ENCODE measurements around the gene ADAMTS9. TPM values are rescaled to one million over a fixed set of nuclear protein-coding genes. Genes with fewer than 3 reads are reported as not detected.

Gene ADAMTS9
- total RNA-seq, 1 experiment from 2014 or later: 0.46 TPM

GRCh38 chr3:64552966-64553365, 134.8 kb downstream of the ADAMTS9 start:
- H3K56ac ChIP-seq (ENCODE audit: insufficient read length, low read depth, low read length): no peak overlapping the region
- no peaks in the 10 kb centered on the region for H3K79me2 ChIP-seq (ENCODE audit: insufficient read depth, low read length)
- no peak overlapping the region for H3K9ac ChIP-seq (ENCODE audit: extremely low read depth, insufficient read length, low read length)
- H3K4me1 ChIP-seq (ENCODE audit: insufficient read depth, low read length): no peaks in the 10 kb centered on the region
- H2BK20ac ChIP-seq (ENCODE audit: low read depth, low read length, poor library complexity, severe bottlenecking): no peak overlapping the region
- no peak overlapping the region for H3K27ac ChIP-seq (ENCODE audit: insufficient read length, low read depth, low read length)
- no peak for TF ChIP-seq CTCF (conservative IDR thresholded peaks at IDR 0.05)
- no peaks in the 10 kb centered on the region for H3K79me1 ChIP-seq (ENCODE audit: insufficient read depth, low read depth, low read length, poor library complexity, severe bottlenecking)
- Mint-ChIP-seq H3K4me3 (no peak overlapping the region), H3K4me1 (peaks cover 2 to 7% of the 10 kb centered on the region in 2 experiments; a peak in 2 of 4 replicates), H3K9me3 (no peaks in the 10 kb centered on the region), H3K27ac (no peak overlapping the region), H3K36me3 (ENCODE audit: insufficient read depth in 1 of 3, low read depth in 3 of 3) (no peaks in the 10 kb centered on the region), H3K27me3 (ENCODE audit: low read depth) (no peaks in the 10 kb centered on the region)
- H2BK5ac ChIP-seq (ENCODE audit: insufficient read length, low read length): no peak overlapping the region
- no peak overlapping the region for H2AFZ ChIP-seq (ENCODE audit: low read length)
- no peak for DNase-seq
- H3K23me2 ChIP-seq (ENCODE audit: insufficient read length, low read depth, low read length, poor library complexity, severe bottlenecking): no peaks in the 10 kb centered on the region
- no peak overlapping the region for H2BK120ac ChIP-seq (ENCODE audit: low read depth, low read length, poor library complexity, severe bottlenecking)
- WGBS (ENCODE audit: extremely low coverage, insufficient read length, low lambda C conversion rate): no CpG with 5 or more reads among the region's 2 CpGs
- H4K8ac ChIP-seq (replicated peaks; ENCODE audit: insufficient read length, low read depth, low read length): no peak overlapping the region
- no peak overlapping the region for H3K4ac ChIP-seq (ENCODE audit: low read depth, low read length)
- H4K91ac ChIP-seq (ENCODE audit: insufficient read length, low read depth, low read length): no peak overlapping the region
- H4K20me1 ChIP-seq (ENCODE audit: control insufficient read depth, insufficient read depth, insufficient read length): no peaks in the 10 kb centered on the region
- H3T11ph ChIP-seq (ENCODE audit: low read length): no peak overlapping the region
- no peak overlapping the region for H3K18ac ChIP-seq (ENCODE audit: insufficient read length, low read depth, low read length)
- H3K23ac ChIP-seq (ENCODE audit: insufficient read length, low read depth, low read length): no peak overlapping the region
- H3K4me2 ChIP-seq (ENCODE audit: insufficient read depth, insufficient read length, low read length): no peak overlapping the region
- no peak overlapping the region for H2BK15ac ChIP-seq (ENCODE audit: low read depth, low read length)
- no peak overlapping the region for H3K14ac ChIP-seq (ENCODE audit: insufficient read depth, low read length)
- H2AK5ac ChIP-seq (ENCODE audit: insufficient read length, low read length): no peak overlapping the region
- no peaks in the 10 kb centered on the region for H3K9me3 ChIP-seq (ENCODE audit: control insufficient read depth, low read depth, low read length)
- no peak overlapping the region for H2BK12ac ChIP-seq (ENCODE audit: insufficient read length, low read depth, low read length)
- no peaks in the 10 kb centered on the region for H3K27me3 ChIP-seq (ENCODE audit: insufficient read depth, low read length)
- H4K5ac ChIP-seq (ENCODE audit: insufficient read length, low read depth, low read length): no peak overlapping the region
